ENCODE data around the gene ANTXR1. TPM values are rescaled to one million over a fixed set of nuclear protein-coding genes. Genes with fewer than 3 reads are reported as not detected.

Gene ANTXR1
- total RNA-seq, 1 experiment from 2014 or later = 25.7 TPM

- Histone ChIP-seq H3K4me2 (ENCODE audit: low read length) (no peak overlapping the region), H4K20me1 (ENCODE audit: insufficient read depth) (no peaks in the 10 kb centered on the region), H3K27me3 (ENCODE audit: insufficient read depth, low read length) (no peaks in the 10 kb centered on the region), H2AFZ (ENCODE audit: low read depth, low read length, poor library complexity, severe bottlenecking) (no peak overlapping the region), H3K27ac (ENCODE audit: low read depth, low read length) (no peak overlapping the region), H3K9me2 (ENCODE audit: insufficient read depth) (no peaks in the 10 kb centered on the region), H3K9me3 (ENCODE audit: control insufficient read depth in 1 of 2, insufficient read depth in 1 of 2, low read depth in 1 of 2, low read length in 2 of 2) (no peaks in the 10 kb centered on the region), H3K9ac (ENCODE audit: low read length) (no peak overlapping the region), H3K36me3 (ENCODE audit: control insufficient read depth in 1 of 2, insufficient read depth in 2 of 2, low read length in 2 of 2) (no peaks in the 10 kb centered on the region), H3K4me1 (ENCODE audit: control insufficient read depth in 1 of 2, insufficient read depth in 2 of 2, low read length in 2 of 2) (peaks cover 10 to 16% of the 10 kb centered on the region in 2 experiments), H3K4me3 (replicated peaks in 1 of 2; ENCODE audit: low read depth in 1 of 2, low read length in 2 of 2) (no peak overlapping the region), H3K79me2 (ENCODE audit: insufficient read depth, low read length) (no peaks in the 10 kb centered on the region; the same call in 1 of the 2 replicates)
- intact Hi-C loops (cut with micrococcal nuclease) = loop anchor here (2.0 kb wide), 1 partner anchor 69 kb away; no protein-coding TSS in a partner anchor
- POLR2A ChIA-PET = no interaction called here
- BruUV-seq (replicated peaks) = no TSS peak
- RAD21 ChIA-PET (ENCODE audit: low non-redundant PET in 1 of 2, low total read pairs in 2 of 2, uncharacterized antibody in 2 of 2, unreplicated experiment in 2 of 2) = no interaction called here
- DNase-seq (ENCODE audit: low read depth, low spot score) (no peak), ATAC-seq (no peak)
- CTCF ChIA-PET = interaction anchor here (1.4 kb wide), 1 partner anchor 69 kb away, joined by 3 read pairs; no protein-coding TSS in a partner anchor
- no peak for TF ChIP-seq CBX3 (IDR thresholded peaks at IDR 0.05; ENCODE audit: low read depth)
- TF ChIP-seq ELF1 (IDR thresholded peaks at IDR 0.05; ENCODE audit: borderline replicate concordance, low read depth) = no peak
- no peak for TF ChIP-seq MAX (IDR thresholded peaks at IDR 0.05)
- TF ChIP-seq FOSL1 (IDR thresholded peaks at IDR 0.05; ENCODE audit: low read depth) = no peak
- TF ChIP-seq JUND (IDR thresholded peaks at IDR 0.05) = no peak
- no peak for TF ChIP-seq EGR1 (IDR thresholded peaks at IDR 0.05; ENCODE audit: low read depth)
- TF ChIP-seq EZH2 (IDR thresholded peaks at IDR 0.05) = no peak
- TF ChIP-seq CEBPB (IDR thresholded peaks at IDR 0.05; ENCODE audit: low read depth) = no peak
- no peak for TF ChIP-seq ATF3 (IDR thresholded peaks at IDR 0.05)
- TF ChIP-seq SP1 (IDR thresholded peaks at IDR 0.05; ENCODE audit: low read depth) = no peak
- TF ChIP-seq CTCF (IDR thresholded peaks at IDR 0.05 in 2 of 3, conservative IDR thresholded peaks at IDR 0.05 in 1 of 3; ENCODE audit: borderline replicate concordance in 1 of 3, insufficient read depth in 1 of 3, low read depth in 2 of 3, low read length in 2 of 3) = no peak
- TF ChIP-seq SIN3A (IDR thresholded peaks at IDR 0.05; ENCODE audit: low read depth) = no peak
- no peak for TF ChIP-seq ZFX (IDR thresholded peaks at IDR 0.05)
- TF ChIP-seq EZH2phosphoT487 (IDR thresholded peaks at IDR 0.05; ENCODE audit: borderline replicate concordance) = no peak
- no peak for TF ChIP-seq ZNF274 (IDR thresholded peaks at IDR 0.05; ENCODE audit: low read depth, low read length)
- TF ChIP-seq REST (IDR thresholded peaks at IDR 0.05; ENCODE audit: low read depth) = no peak
- no peak for TF ChIP-seq RAD21 (IDR thresholded peaks at IDR 0.05; ENCODE audit: low read depth)
- no peak for TF ChIP-seq ZBTB33 (IDR thresholded peaks at IDR 0.05; ENCODE audit: extremely low read depth, insufficient replicate concordance, low read length)
- no peak for TF ChIP-seq POLR2AphosphoS5 (IDR thresholded peaks at IDR 0.05; ENCODE audit: low read depth, low read length)
Measured at GRCh38 chr2:69011611-69012157, 1.3 kb upstream of the ANTXR1 start.

Data from HCT116 (cell line).